Eye (tissue), 1 donor: ENCODE results near the gene DCANP1.
A peak's percentile ranks its signal among the peaks of the same experiment; 100 is the strongest.

Source experiments
- DNase-seq: peaks from one replicate; pipeline ENCODE4 v3.0.0-alpha.2; 2015

The DCANP1 gene

GRCh38 chr5:135478938-135479337 lies 31.8 kb upstream of the DCANP1 start:
- DNase-seq: peak; percentile 24

GRCh38 chr5:135477613-135478066 lies 30.5 kb upstream of the DCANP1 start:
- peak; percentile 68 for DNase-seq

GRCh38 chr5:135476615-135477581 lies 29.8 kb upstream of the DCANP1 start:
- DNase-seq: peak; percentile 74

- no peak for DNase-seq
Measured at GRCh38 chr5:135473956-135474670, 27.0 kb upstream of the DCANP1 start.

- no peak for DNase-seq
Measured at GRCh38 chr5:135472141-135472540, 25.0 kb upstream of the DCANP1 start.

- DNase-seq: no peak
Measured at GRCh38 chr5:135471726-135472125, 24.6 kb upstream of the DCANP1 start.

GRCh38 chr5:135469911-135470310 lies 22.8 kb upstream of the DCANP1 start:
- no peak for DNase-seq

GRCh38 chr5:135468541-135468940 lies 21.4 kb upstream of the DCANP1 start:
- no peak for DNase-seq

GRCh38 chr5:135467871-135468485 lies 20.8 kb upstream of the DCANP1 start:
- no peak for DNase-seq

GRCh38 chr5:135467051-135467625 lies 20.0 kb upstream of the DCANP1 start:
- no peak for DNase-seq

- DNase-seq: peak; percentile 94
Measured at GRCh38 chr5:135466178-135467050, 19.3 kb upstream of the DCANP1 start.

- DNase-seq: no peak
Measured at GRCh38 chr5:135465391-135466122, 18.4 kb upstream of the DCANP1 start.

GRCh38 chr5:135462304-135462703 lies 15.2 kb upstream of the DCANP1 start:
- peak; percentile 88 for DNase-seq

- DNase-seq: no peak
Measured at GRCh38 chr5:135461481-135462151, 14.5 kb upstream of the DCANP1 start.

GRCh38 chr5:135460246-135461033 lies 13.3 kb upstream of the DCANP1 start:
- DNase-seq: no peak

- no peak for DNase-seq
Measured at GRCh38 chr5:135458921-135459331, 11.8 kb upstream of the DCANP1 start.

- DNase-seq: no peak
Measured at GRCh38 chr5:135458356-135458755, 11.2 kb upstream of the DCANP1 start.

GRCh38 chr5:135457424-135458071 lies 10.4 kb upstream of the DCANP1 start:
- DNase-seq: peak; percentile 85
